KMS-11 (cell line): ENCODE data around the gene CBX8.

Source experiments
- H2AFZ ChIP-seq: fragments of 200-600 bp; sonication (generic); 2 replicates; pipeline ENCODE4 v1.6.1; 2016; ENCODE audit warnings: antibody characterized with exemption, mixed run types, low read depth
- H3K27ac ChIP-seq: fragments of 200-600 bp; sonication (generic); 2 replicates; pipeline ENCODE4 v1.6.1; 2016; ENCODE audit warnings: mild to moderate bottlenecking, mixed run types
- H3K27me3 ChIP-seq: fragments of 200-600 bp; sonication (generic); 2 replicates; pipeline ENCODE4 v1.6.1; 2017; ENCODE audit warnings: mild to moderate bottlenecking, low read depth, mixed run types, moderate library complexity; ENCODE audit not compliant: insufficient read depth
- H3K36me3 ChIP-seq: fragments of 200-600 bp; sonication (generic); 2 replicates; pipeline ENCODE4 v1.6.1; 2017; ENCODE audit warnings: mild to moderate bottlenecking, mixed run types; ENCODE audit not compliant: insufficient read depth
- H3K4me1 ChIP-seq: fragments of 200-600 bp; sonication (generic); 2 replicates; pipeline ENCODE4 v1.6.1; 2016; ENCODE audit warnings: mild to moderate bottlenecking, low read depth, mixed run types; ENCODE audit not compliant: poor library complexity, severe bottlenecking
- H3K4me2 ChIP-seq: fragments of 200-600 bp; sonication (generic); 2 replicates; pipeline ENCODE4 v1.7.0; 2016; ENCODE audit warnings: mild to moderate bottlenecking, mixed run types
- H3K4me3 ChIP-seq: fragments of 200-600 bp; sonication (generic); IDR thresholded peaks from 2 replicates; pipeline ENCODE4 v1.6.1; 2017; ENCODE audit warnings: low read depth, low read length, mixed read lengths; ENCODE audit not compliant: insufficient read depth
- H3K79me2 ChIP-seq: fragments of 200-600 bp; sonication (generic); 2 replicates; pipeline ENCODE4 v1.6.1; 2016; ENCODE audit warnings: low read depth, mixed run types; ENCODE audit not compliant: insufficient read depth
- H3K9ac ChIP-seq: fragments of 200-600 bp; sonication (generic); 2 replicates; pipeline ENCODE4 v1.6.1; 2016; ENCODE audit warnings: mild to moderate bottlenecking, mixed run types
- H4K20me1 ChIP-seq: fragments of 200-600 bp; sonication (generic); 2 replicates; pipeline ENCODE4 v1.6.1; 2016; ENCODE audit warnings: mild to moderate bottlenecking, mixed run types; ENCODE audit not compliant: insufficient read depth
- CTCF ChIP-seq: fragments of 200-600 bp; sonication (generic); conservative IDR thresholded peaks from 2 replicates; pipeline ENCODE4 v1.6.1; 2017; ENCODE audit warnings: low read depth, mild to moderate bottlenecking, antibody characterized with exemption, low read length, moderate library complexity, mixed read lengths

CBX8 gene

GRCh38 chr17:79802736-79803420 lies 6.0 kb upstream of the CBX8 start:
- Histone ChIP-seq H3K27me3 (peaks cover 100% of the 10 kb centered on the region), H3K4me3 (no peak overlapping the region), H3K79me2 (no peaks in the 10 kb centered on the region), H2AFZ (no peak overlapping the region), H3K4me1 (peaks cover 38% of the 10 kb centered on the region), H4K20me1 (no peaks in the 10 kb centered on the region), H3K36me3 (no peaks in the 10 kb centered on the region), H3K4me2 (no peak overlapping the region), H3K27ac (no peak overlapping the region), H3K9ac (no peak overlapping the region)
- no peak for TF ChIP-seq CTCF

- Histone ChIP-seq H3K27me3 (peaks cover 94% of the 10 kb centered on the region), H4K20me1 (no peaks in the 10 kb centered on the region), H3K4me1 (peaks cover 38% of the 10 kb centered on the region), H3K36me3 (no peaks in the 10 kb centered on the region), H3K4me2 (no peak overlapping the region), H3K9ac (no peak overlapping the region), H2AFZ (no peak overlapping the region), H3K27ac (no peak overlapping the region), H3K79me2 (no peaks in the 10 kb centered on the region), H3K4me3 (no peak overlapping the region)
- no peak for TF ChIP-seq CTCF
Observed at GRCh38 chr17:79802039-79802735, 5.3 kb upstream of the CBX8 start.

- Histone ChIP-seq H3K4me2 (peak overlapping the region; percentile 79), H3K36me3 (no peaks in the 10 kb centered on the region), H3K79me2 (no peaks in the 10 kb centered on the region), H4K20me1 (no peaks in the 10 kb centered on the region), H3K4me3 (no peak overlapping the region), H2AFZ (peak overlapping the region; percentile 88), H3K27me3 (peaks cover 86% of the 10 kb centered on the region), H3K9ac (no peak overlapping the region; the same call in 1 of the 2 replicates), H3K27ac (no peak overlapping the region), H3K4me1 (peaks cover 38% of the 10 kb centered on the region)
- no peak for TF ChIP-seq CTCF
Observed at GRCh38 chr17:79801156-79802038, 4.5 kb upstream of the CBX8 start.

- Histone ChIP-seq H3K4me1 (peaks cover 43% of the 10 kb centered on the region), H4K20me1 (no peaks in the 10 kb centered on the region), H2AFZ (peak overlapping the region; percentile 88), H3K9ac (no peak overlapping the region; the same call in 1 of the 2 replicates), H3K36me3 (no peaks in the 10 kb centered on the region), H3K4me3 (no peak overlapping the region), H3K27me3 (peaks cover 78% of the 10 kb centered on the region), H3K4me2 (peak overlapping the region; percentile 79), H3K79me2 (no peaks in the 10 kb centered on the region), H3K27ac (no peak overlapping the region)
- no peak for TF ChIP-seq CTCF
Observed at GRCh38 chr17:79800325-79801155, 3.7 kb upstream of the CBX8 start.
